Stomach smooth muscle (tissue), 2 donors: Measurements from ENCODE around the gene MSI2.

ENCODE experiments used
- H3K27ac ChIP-seq: one replicate; pipeline ENCODE4 v1.7.0; 2013; ENCODE audit warnings: mild to moderate bottlenecking, low read length, inconsistent platforms
- H3K27me3 ChIP-seq, 2 donors: one replicate each; pipeline ENCODE4 v1.7.0; 2013; ENCODE audit warnings: low read length in 2 of 2; ENCODE audit not compliant: insufficient read depth in 2 of 2, control insufficient read depth in 1 of 2
- H3K36me3 ChIP-seq, 2 donors: one replicate each; pipeline ENCODE4 v1.7.0; 2013; ENCODE audit warnings: low read length in 2 of 2; ENCODE audit not compliant: control insufficient read depth in 2 of 2, insufficient read depth in 2 of 2
- H3K4me1 ChIP-seq: one replicate; pipeline ENCODE4 v1.7.0; 2013; ENCODE audit warnings: low read length; ENCODE audit not compliant: control insufficient read depth, insufficient read depth
- H3K4me3 ChIP-seq, 2 donors: one replicate each; pipeline ENCODE4 v1.7.0; 2013; ENCODE audit warnings: low read length in 2 of 2
- H3K9ac ChIP-seq, 2 donors: one replicate each; pipeline ENCODE4 v1.7.0; 2013; ENCODE audit warnings: low read length in 2 of 2, mild to moderate bottlenecking in 1 of 2
- H3K9me3 ChIP-seq, 2 donors: one replicate each; pipeline ENCODE4 v1.7.0; 2013; ENCODE audit warnings: low read length in 2 of 2; ENCODE audit not compliant: control insufficient read depth in 2 of 2
- donor health status: healthy.
- donor health status: Pancreatic carcinoma.

Gene MSI2

GRCh38 chr17:57726213-57726790 lies 470.0 kb downstream of the MSI2 start:
- H3K27me3 ChIP-seq, result peaks cover 31 to 47% of the 10 kb centered on the region in 2 donors
- no peaks in the 10 kb centered on the region for H3K4me1 ChIP-seq
- H3K4me3 ChIP-seq, result no peak overlapping the region
- no peaks in the 10 kb centered on the region for H3K9me3 ChIP-seq
- no peak overlapping the region for H3K27ac ChIP-seq
- H3K36me3 ChIP-seq, result no peaks in the 10 kb centered on the region
- no peak overlapping the region for H3K9ac ChIP-seq

DNA sequence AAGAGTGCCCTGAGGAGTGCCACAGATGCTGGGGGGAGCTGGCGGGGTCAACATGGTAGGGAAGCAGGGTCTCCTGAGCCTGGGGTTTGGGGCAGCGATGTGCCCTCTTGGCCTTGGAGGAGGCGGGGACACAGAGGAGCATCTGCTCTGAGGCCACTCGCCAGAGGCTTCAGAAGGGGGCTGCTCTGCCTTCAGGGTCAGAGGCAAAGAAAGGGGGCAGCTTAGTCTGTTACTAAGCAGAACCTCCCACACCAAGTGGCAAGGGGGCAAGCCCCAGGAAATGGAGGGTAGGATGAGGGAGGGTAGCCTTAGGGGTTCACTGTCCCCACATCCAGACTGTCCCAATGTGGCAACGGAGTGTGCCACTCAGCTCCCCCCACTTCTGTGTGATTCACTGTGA lies 470.5 kb downstream of the MSI2 start:
- Histone ChIP-seq H3K27ac (no peak overlapping the region), H3K9me3 (no peaks in the 10 kb centered on the region), H3K27me3 (peaks cover 31 to 47% of the 10 kb centered on the region in 2 donors), H3K36me3 (no peaks in the 10 kb centered on the region), H3K4me1 (peaks cover 1% of the 10 kb centered on the region), H3K4me3 (no peak overlapping the region), H3K9ac (no peak overlapping the region)

- peaks cover 31 to 43% of the 10 kb centered on the region in 2 donors for H3K27me3 ChIP-seq
- H3K4me3 ChIP-seq, result no peak overlapping the region
- no peak overlapping the region for H3K9ac ChIP-seq
- H3K9me3 ChIP-seq, result no peaks in the 10 kb centered on the region
- H3K27ac ChIP-seq, result no peak overlapping the region
- H3K4me1 ChIP-seq, result peaks cover 5% of the 10 kb centered on the region
- no peaks in the 10 kb centered on the region for H3K36me3 ChIP-seq
Measured at GRCh38 chr17:57727630-57728175, 471.4 kb downstream of the MSI2 start.

GRCh38 chr17:57730026-57730701 lies 473.8 kb downstream of the MSI2 start:
- Histone ChIP-seq H3K4me3 (no peak overlapping the region), H3K27ac (no peak overlapping the region), H3K9ac (no peak overlapping the region), H3K4me1 (peaks cover 5% of the 10 kb centered on the region), H3K36me3 (no peaks in the 10 kb centered on the region), H3K9me3 (no peaks in the 10 kb centered on the region), H3K27me3 (peaks cover 36 to 37% of the 10 kb centered on the region in 2 donors)

DNA sequence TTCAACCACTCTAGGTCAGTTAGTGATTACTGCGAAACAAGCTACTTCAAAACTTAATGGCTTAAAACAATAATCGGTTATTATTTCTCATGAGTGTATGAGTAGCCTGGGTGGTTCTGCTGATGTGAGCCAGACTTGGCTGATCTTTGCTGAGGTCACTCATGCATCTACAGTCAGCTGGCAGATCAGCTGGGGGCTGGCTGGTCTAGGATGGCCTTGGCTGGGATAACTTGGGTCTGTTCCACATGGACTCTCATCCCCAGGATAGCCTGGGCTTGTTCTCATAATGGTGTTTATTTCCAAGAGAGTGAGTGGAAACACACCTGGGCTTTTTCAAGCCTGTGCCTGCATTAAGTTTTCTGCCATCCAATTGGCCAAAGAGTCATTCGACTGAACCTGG lies 475.7 kb downstream of the MSI2 start:
- Histone ChIP-seq H3K9me3 (no peaks in the 10 kb centered on the region), H3K4me3 (no peak overlapping the region), H3K9ac (no peak overlapping the region), H3K4me1 (peaks cover 5% of the 10 kb centered on the region), H3K36me3 (no peaks in the 10 kb centered on the region), H3K27ac (no peak overlapping the region), H3K27me3 (peaks cover 26 to 40% of the 10 kb centered on the region in 2 donors)

DNA sequence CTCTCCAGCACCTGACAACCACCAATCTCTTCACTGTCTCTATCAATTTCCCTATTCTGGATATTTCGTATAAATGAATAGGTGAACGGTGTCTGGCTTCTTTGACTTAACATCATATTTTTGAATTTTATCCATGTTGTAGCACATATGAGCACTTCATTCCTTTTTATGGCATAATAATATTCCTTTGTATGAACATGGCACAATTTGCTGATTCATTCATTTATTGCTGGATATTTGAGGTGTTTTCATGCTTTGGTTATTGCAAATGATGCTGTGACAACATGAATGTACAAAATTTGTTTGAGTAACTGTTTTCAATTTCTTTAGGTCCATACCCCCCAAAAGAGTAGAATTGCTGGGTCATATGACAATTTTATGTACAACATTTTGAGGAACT lies 476.8 kb downstream of the MSI2 start:
- no peak overlapping the region for H3K4me3 ChIP-seq
- no peaks in the 10 kb centered on the region for H3K36me3 ChIP-seq
- peaks cover 5% of the 10 kb centered on the region for H3K4me1 ChIP-seq
- no peak overlapping the region for H3K27ac ChIP-seq
- H3K9me3 ChIP-seq, result no peaks in the 10 kb centered on the region
- H3K27me3 ChIP-seq, result peaks cover 28 to 33% of the 10 kb centered on the region in 2 donors
- H3K9ac ChIP-seq, result no peak overlapping the region
